ENCODE results near the gene HEATR3. TPM values are rescaled to one million over a fixed set of nuclear protein-coding genes. Genes with fewer than 3 reads are reported as not detected.

The HEATR3 gene
- total RNA-seq, 1 donor from 2014 or later: 16.1 TPM

GRCh38 chr16:50035468-50035992 is 30.2 kb upstream of the HEATR3 start:
- intact Hi-C loops (cut with micrococcal nuclease): no loop called here
- Mint-ChIP-seq H3K4me1 (peaks cover 14% of the 10 kb centered on the region), H3K4me3 (no peak overlapping the region), H3K9me3 (no peaks in the 10 kb centered on the region), H3K36me3 (ENCODE audit: low read depth) (peaks cover 62% of the 10 kb centered on the region), H3K27me3 (no peaks in the 10 kb centered on the region), H3K27ac (no peak overlapping the region)
- CTCF ChIA-PET: no interaction called here
- DNase-seq (no peak), ATAC-seq (ENCODE audit: low read depth) (no peak)
- no peak for TF ChIP-seq CTCF (IDR thresholded peaks at IDR 0.05)
- POLR2A ChIA-PET: interaction anchor here (1.4 kb wide), 1 partner anchor 11 kb away, joined by 3 read pairs; no protein-coding TSS in a partner anchor

- CTCF ChIA-PET: interaction anchor here (0.9 kb wide), 1 partner anchor 11 kb away, joined by 6 read pairs; the partner anchor contains the start of gene CNEP1R1
- Mint-ChIP-seq H3K36me3 (ENCODE audit: low read depth) (peaks cover 53% of the 10 kb centered on the region), H3K4me1 (peaks cover 15% of the 10 kb centered on the region), H3K4me3 (no peak overlapping the region), H3K9me3 (no peaks in the 10 kb centered on the region), H3K27me3 (no peaks in the 10 kb centered on the region), H3K27ac (no peak overlapping the region)
- ATAC-seq (ENCODE audit: low read depth) (no peak), DNase-seq (no peak)
- no peak for TF ChIP-seq CTCF (IDR thresholded peaks at IDR 0.05)
- POLR2A ChIA-PET: interaction anchor here (1.4 kb wide), 1 partner anchor 12 kb away, joined by 3 read pairs; no protein-coding TSS in a partner anchor
- intact Hi-C loops (cut with micrococcal nuclease): no loop called here
Measured at GRCh38 chr16:50036426-50036825, 29.3 kb upstream of the HEATR3 start.

- H3K4me3 Mint-ChIP-seq: no peak overlapping the region
- intact Hi-C loops (cut with micrococcal nuclease): no loop called here
- H3K27ac Mint-ChIP-seq: peak overlapping the region; percentile 26
- ChIA-PET POLR2A (no interaction called here), CTCF (interaction anchor here (1.4 kb wide), 1 partner anchor 769 kb away, joined by 4 read pairs; no protein-coding TSS in a partner anchor)
- TF ChIP-seq CTCF (IDR thresholded peaks at IDR 0.05): no peak
- H3K36me3 Mint-ChIP-seq (ENCODE audit: low read depth): peaks cover 42% of the 10 kb centered on the region
- no peaks in the 10 kb centered on the region for H3K27me3 Mint-ChIP-seq
- ATAC-seq (ENCODE audit: low read depth) (no peak), DNase-seq (no peak)
- no peaks in the 10 kb centered on the region for H3K9me3 Mint-ChIP-seq
- peaks cover 15% of the 10 kb centered on the region for H3K4me1 Mint-ChIP-seq
Measured at GRCh38 chr16:50037662-50038220, 28.0 kb upstream of the HEATR3 start.

GRCh38 chr16:50038286-50038685 is 27.5 kb upstream of the HEATR3 start:
- DNase-seq: no peak
- ATAC-seq (ENCODE audit: low read depth): no peak
- CTCF ChIA-PET: interaction anchor here (1.4 kb wide), 1 partner anchor 768 kb away, joined by 4 read pairs; no protein-coding TSS in a partner anchor
- intact Hi-C loops (cut with micrococcal nuclease): no loop called here
- Mint-ChIP-seq H3K4me3 (no peak overlapping the region), H3K27me3 (peaks cover 4% of the 10 kb centered on the region), H3K9me3 (no peaks in the 10 kb centered on the region), H3K27ac (peak overlapping the region; percentile 51), H3K36me3 (ENCODE audit: low read depth) (peaks cover 38% of the 10 kb centered on the region), H3K4me1 (peaks cover 15% of the 10 kb centered on the region)
- TF ChIP-seq CTCF (IDR thresholded peaks at IDR 0.05): no peak
- POLR2A ChIA-PET: no interaction called here

GRCh38 chr16:50038756-50039529 is 26.8 kb upstream of the HEATR3 start:
- H3K27ac Mint-ChIP-seq: peak overlapping the region; percentile 59
- intact Hi-C loops (cut with micrococcal nuclease): no loop called here
- DNase-seq: no peak

More at GRCh38 chr16:50038756-50039529, 26.8 kb upstream of the HEATR3 start:
- Mint-ChIP-seq H3K27me3 (peaks cover 4% of the 10 kb centered on the region), H3K9me3 (no peaks in the 10 kb centered on the region), H3K36me3 (ENCODE audit: low read depth) (peaks cover 34% of the 10 kb centered on the region), H3K4me1 (peaks cover 15% of the 10 kb centered on the region), H3K4me3 (peak overlapping the region; percentile 17)
- ChIA-PET POLR2A (no interaction called here), CTCF (interaction anchor here (1.4 kb wide), 1 partner anchor 767 kb away, joined by 4 read pairs; no protein-coding TSS in a partner anchor)
- no peak for TF ChIP-seq CTCF (IDR thresholded peaks at IDR 0.05)
- no peak for ATAC-seq (ENCODE audit: low read depth)

Measured in activated B cell treated with CpG ODN at 0.5 μM for 24 hours (primary cell).